ENCODE results near the gene ZFAND6.

ZFAND6 gene

GRCh38 chr15:80026754-80027153 lies 32.7 kb upstream of the ZFAND6 start:
- Histone ChIP-seq H3K36me3 (no peaks in the 10 kb centered on the region), H3K27ac (no peak overlapping the region), H3K4me1 (no peaks in the 10 kb centered on the region), H3K4me3 (no peak overlapping the region), H3K27me3 (peaks cover 0 to 8% of the 10 kb centered on the region in 2 donors), H3K9me3 (no peaks in the 10 kb centered on the region)
- no peak for TF ChIP-seq CTCF (IDR thresholded peaks at IDR 0.05)
- intact Hi-C loops (cut with DNase I; ENCODE audit: low total_unique reads), result no loop called here
- DNase-seq, result no peak

GRCh38 chr15:80028937-80029336 lies 30.5 kb upstream of the ZFAND6 start:
- H3K4me1 ChIP-seq, result peaks cover 0 to 5% (median 0%) of the 10 kb centered on the region in 4 donors
- no peak overlapping the region for H3K27ac ChIP-seq
- no peak for TF ChIP-seq CTCF (IDR thresholded peaks at IDR 0.05)
- intact Hi-C loops (cut with DNase I; ENCODE audit: low total_unique reads), result no loop called here
- H3K9me3 ChIP-seq, result no peaks in the 10 kb centered on the region
- peaks cover 0 to 2% of the 10 kb centered on the region in 2 donors for H3K27me3 ChIP-seq
- H3K4me3 ChIP-seq, result no peak overlapping the region
- no peak for DNase-seq
- no peaks in the 10 kb centered on the region for H3K36me3 ChIP-seq

GRCh38 chr15:80031841-80032240 lies 27.6 kb upstream of the ZFAND6 start:
- no peak for TF ChIP-seq CTCF (IDR thresholded peaks at IDR 0.05)
- Histone ChIP-seq H3K4me3 (no peak overlapping the region), H3K36me3 (no peaks in the 10 kb centered on the region), H3K27me3 (peaks cover 0 to 7% of the 10 kb centered on the region in 2 donors), H3K4me1 (peaks cover 0 to 5% (median 0%) of the 10 kb centered on the region in 4 donors), H3K27ac (no peak overlapping the region), H3K9me3 (no peaks in the 10 kb centered on the region)
- DNase-seq, result no peak
- intact Hi-C loops (cut with DNase I; ENCODE audit: low total_unique reads), result no loop called here

- intact Hi-C loops (cut with DNase I; ENCODE audit: low total_unique reads), result no loop called here
- no peak overlapping the region for H3K4me3 ChIP-seq
- TF ChIP-seq CTCF (IDR thresholded peaks at IDR 0.05), result no peak
Observed at GRCh38 chr15:80034629-80035028, 24.8 kb upstream of the ZFAND6 start.

GRCh38 chr15:80036071-80036470 lies 23.4 kb upstream of the ZFAND6 start:
- H3K4me3 ChIP-seq, result no peak overlapping the region

More at GRCh38 chr15:80034629-80035028, 24.8 kb upstream of the ZFAND6 start:
- H3K27me3 ChIP-seq, result peaks cover 0 to 7% of the 10 kb centered on the region in 2 donors
- H3K27ac ChIP-seq, result no peak overlapping the region
- peaks cover 0 to 5% (median 0%) of the 10 kb centered on the region in 4 donors for H3K4me1 ChIP-seq
- H3K9me3 ChIP-seq, result no peaks in the 10 kb centered on the region
- H3K36me3 ChIP-seq, result no peaks in the 10 kb centered on the region
- no peak for DNase-seq

More at GRCh38 chr15:80036071-80036470, 23.4 kb upstream of the ZFAND6 start:
- peaks cover 0 to 7% of the 10 kb centered on the region in 2 donors for H3K27me3 ChIP-seq
- H3K9me3 ChIP-seq, result no peaks in the 10 kb centered on the region
- intact Hi-C loops (cut with DNase I; ENCODE audit: low total_unique reads), result no loop called here
- no peaks in the 10 kb centered on the region for H3K36me3 ChIP-seq
- H3K27ac ChIP-seq, result no peak overlapping the region
- no peak for DNase-seq
- peaks cover 0 to 5% (median 0%) of the 10 kb centered on the region in 4 donors for H3K4me1 ChIP-seq
- TF ChIP-seq CTCF (IDR thresholded peaks at IDR 0.05), result no peak

Measured in tibial artery (tissue), 4 donors.